D341Med (cell line): ENCODE results near the gene TIE1.

Experiments used
- DNase-seq: peaks from one replicate; pipeline ENCODE4 v3.0.0; 2012; ENCODE audit warnings: low spot score

TIE1 gene

GRCh38 chr1:43312663-43313515 lies 12.1 kb downstream of the TIE1 start:
- DNase-seq = no peak

DNA sequence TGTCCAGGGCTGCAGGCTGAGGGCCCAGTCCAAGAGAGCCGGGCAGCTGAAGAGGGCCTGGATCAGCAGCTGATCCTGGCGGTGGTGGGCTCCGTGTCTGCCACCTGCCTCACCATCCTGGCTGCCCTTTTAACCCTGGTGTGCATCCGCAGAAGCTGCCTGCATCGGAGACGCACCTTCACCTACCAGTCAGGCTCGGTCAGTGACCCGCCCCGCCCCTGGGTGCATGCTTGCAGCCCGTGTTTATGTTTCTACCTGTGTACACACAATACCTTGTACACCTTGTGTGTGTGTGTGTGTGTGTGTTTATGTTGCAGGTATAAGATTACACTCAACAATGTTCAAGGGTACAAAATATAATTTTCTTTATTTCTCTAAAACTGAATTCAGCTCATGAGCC lies 13.0 kb downstream of the TIE1 start:
- DNase-seq = no peak

GRCh38 chr1:43314233-43314632 lies 13.5 kb downstream of the TIE1 start:
- no peak for DNase-seq

DNA sequence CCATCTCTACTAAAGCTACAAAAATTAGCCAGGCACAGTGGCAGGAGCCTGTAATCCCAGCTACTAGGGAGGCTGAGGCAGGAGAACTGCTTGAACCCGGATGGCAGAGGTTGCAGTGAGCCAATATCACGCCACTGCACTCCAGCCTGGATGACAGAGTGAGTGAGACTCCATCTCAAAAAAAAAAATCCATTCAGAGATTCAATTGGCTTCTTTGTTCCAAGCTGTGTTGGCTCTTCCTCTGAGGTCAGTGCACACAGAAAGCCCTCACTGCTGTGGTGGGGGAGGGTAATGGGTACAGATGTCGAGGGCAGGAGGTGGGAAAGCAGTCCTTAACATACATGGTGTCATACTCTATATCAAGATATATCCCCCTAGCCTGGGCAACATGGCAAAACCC lies 14.7 kb downstream of the TIE1 start:
- DNase-seq = no peak

DNA sequence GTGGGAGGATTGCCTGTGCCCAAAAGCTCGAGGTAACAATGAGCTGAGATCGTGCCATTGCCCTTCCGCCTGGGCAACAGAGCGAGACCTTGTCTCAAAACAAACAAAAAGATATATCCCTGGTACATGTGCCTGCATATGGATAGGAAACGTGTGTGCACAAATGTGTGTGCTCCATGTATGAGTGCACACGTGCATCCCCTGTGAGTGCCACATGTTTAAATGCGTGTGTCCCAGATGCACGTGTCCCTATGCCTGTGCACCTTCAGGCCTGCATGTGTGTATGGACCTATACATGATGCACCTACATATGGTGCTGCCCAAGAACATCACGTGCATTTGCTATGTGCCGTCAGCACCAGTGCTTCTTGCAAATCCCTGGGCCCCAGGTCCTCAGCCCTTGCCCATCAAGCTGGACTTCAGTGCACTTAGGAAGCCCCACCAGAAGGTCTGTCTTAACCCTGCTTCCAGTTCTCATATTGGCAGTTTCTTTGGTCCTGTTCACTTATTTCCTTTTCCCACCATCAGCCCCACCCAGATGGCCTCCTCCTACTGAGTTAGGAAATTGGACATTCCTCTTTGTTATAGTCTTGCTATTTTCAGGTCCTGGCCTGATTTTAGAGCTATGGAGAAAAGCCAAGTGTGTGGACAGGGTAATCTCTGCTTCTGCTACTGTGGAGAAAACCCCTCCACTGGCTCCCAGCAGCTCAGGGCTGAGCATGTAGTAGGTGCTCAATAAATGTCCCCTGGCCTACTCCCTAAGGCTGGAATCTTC lies 15.4 kb downstream of the TIE1 start:
- DNase-seq = no peak

DNA sequence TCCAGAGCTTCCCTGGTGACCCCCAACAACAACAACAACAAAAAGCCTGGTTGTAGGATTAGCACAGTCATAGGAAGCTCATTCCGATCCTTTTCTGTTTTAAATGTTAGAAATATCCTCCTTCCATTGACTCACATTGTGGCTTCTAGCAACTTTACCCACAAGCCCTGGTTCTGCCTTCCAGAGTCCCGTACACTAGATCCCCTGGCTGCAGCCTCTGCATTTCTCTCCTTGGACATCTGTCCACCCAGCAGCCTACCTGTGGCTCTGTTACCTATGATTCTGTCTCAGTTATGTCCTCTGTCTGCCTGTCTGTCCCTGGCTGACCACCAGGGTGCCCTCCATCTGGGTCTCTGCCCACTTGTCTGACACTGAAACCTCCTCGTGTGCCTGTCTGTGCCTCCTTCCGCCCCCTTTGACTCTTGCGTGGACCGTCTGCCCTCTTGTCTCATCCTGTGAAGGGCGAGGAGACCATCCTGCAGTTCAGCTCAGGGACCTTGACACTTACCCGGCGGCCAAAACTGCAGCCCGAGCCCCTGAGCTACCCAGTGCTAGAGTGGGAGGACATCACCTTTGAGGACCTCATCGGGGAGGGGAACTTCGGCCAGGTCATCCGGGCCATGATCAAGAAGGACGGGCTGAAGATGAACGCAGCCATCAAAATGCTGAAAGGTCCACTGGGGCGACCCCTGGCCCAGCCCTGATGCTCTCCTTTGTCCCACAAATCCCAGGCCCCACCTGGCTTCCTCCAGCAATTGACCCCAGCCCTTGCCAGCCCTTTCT lies 16.1 kb downstream of the TIE1 start:
- no peak for DNase-seq

DNA sequence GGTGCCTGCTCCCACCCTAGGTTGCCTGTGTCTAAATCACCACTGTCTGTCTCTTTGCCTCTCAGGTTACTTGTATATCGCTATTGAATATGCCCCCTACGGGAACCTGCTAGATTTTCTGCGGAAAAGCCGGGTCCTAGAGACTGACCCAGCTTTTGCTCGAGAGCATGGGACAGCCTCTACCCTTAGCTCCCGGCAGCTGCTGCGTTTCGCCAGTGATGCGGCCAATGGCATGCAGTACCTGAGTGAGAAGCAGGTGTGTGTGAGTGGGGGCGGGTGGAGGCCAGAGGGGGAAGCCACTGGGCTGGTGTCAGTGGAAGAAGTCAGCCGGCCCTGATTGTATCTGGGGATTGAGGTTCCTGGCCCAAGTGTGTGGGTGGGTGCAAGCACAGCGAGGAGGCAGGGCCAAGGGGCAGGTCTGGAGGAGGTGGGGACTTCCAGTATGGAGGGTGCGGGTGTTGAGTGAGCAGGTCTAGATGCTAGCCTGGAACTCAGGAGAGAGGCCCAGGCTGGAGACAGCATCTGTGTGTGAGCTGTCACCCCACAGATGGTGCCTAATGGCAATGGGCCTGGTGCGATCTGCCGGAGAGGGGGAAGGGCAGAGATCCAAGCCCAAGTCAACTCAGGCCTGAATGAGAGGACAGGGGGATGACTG lies 17.2 kb downstream of the TIE1 start:
- no peak for DNase-seq

- DNase-seq = no peak
These were observed 18.0 kb downstream of the TIE1 start for GRCh38 chr1:43318831-43319230.

- DNase-seq = no peak
These were observed 18.5 kb downstream of the TIE1 start for GRCh38 chr1:43319288-43319687.

GRCh38 chr1:43319766-43320165 lies 19.0 kb downstream of the TIE1 start:
- no peak for DNase-seq

- DNase-seq = no peak
These were observed 20.6 kb downstream of the TIE1 start for GRCh38 chr1:43321331-43321891.

GRCh38 chr1:43322506-43322905 lies 21.7 kb downstream of the TIE1 start:
- DNase-seq = no peak

DNA sequence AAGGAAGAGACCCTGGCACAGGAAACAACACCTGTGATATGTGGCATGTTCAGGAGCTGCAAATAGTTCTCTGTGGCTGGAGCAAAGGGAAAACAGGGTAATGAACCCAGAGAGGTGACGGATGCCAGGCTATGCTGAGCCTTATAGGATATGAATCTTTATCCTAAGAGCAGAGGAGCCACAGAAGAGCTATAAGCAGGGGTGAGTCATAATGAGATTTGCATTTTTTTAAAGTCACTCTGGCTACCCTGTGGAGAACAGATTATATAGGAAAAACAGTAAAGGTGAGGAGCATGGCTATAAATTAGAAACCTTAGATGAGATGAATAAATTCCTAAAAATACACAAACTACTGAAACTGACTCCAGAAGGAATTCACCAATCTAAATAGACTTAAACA lies 24.0 kb downstream of the TIE1 start:
- DNase-seq = no peak

- no peak for DNase-seq
These were observed 24.6 kb downstream of the TIE1 start for GRCh38 chr1:43325381-43325780.

- no peak for DNase-seq
These were observed 26.9 kb downstream of the TIE1 start for GRCh38 chr1:43327549-43328292.

DNA sequence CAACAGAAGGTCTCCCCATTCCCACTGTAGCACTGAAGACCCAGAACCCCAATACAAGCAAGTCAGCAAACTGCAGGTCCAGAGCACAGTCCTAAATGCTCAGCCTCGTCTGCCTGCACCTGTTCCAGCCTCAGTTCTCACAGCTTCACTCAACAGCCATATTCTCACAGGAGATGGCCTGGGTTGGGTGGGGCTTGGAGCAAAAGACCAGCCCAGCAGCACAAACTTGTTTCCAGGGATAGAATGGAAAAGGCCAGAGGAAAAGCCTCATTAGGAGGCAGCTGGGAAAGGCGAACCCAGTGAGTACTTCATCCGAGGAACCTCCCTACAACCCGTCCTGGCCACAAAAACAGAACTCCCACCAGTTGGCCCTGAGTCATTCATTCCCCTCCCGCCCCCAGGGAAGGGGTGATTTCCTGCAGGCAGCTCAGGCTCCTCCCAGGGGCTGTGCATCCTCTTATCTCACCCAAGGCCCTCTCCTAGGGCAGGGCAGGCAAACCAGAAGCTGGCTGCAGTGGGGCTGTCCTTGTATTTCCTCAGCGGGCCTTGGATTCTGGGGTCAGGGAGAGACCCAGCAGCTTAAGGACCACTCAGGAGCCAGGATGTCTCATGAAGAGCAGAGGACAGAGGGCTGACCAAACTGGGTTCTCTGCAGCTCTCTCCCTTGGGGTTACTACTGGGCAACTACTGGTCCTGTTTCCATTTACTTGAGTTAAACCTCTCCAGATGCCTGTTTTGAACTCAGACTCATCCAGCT lies 29.4 kb downstream of the TIE1 start:
- no peak for DNase-seq

GRCh38 chr1:43331688-43332087 lies 30.9 kb downstream of the TIE1 start:
- DNase-seq = no peak

DNA sequence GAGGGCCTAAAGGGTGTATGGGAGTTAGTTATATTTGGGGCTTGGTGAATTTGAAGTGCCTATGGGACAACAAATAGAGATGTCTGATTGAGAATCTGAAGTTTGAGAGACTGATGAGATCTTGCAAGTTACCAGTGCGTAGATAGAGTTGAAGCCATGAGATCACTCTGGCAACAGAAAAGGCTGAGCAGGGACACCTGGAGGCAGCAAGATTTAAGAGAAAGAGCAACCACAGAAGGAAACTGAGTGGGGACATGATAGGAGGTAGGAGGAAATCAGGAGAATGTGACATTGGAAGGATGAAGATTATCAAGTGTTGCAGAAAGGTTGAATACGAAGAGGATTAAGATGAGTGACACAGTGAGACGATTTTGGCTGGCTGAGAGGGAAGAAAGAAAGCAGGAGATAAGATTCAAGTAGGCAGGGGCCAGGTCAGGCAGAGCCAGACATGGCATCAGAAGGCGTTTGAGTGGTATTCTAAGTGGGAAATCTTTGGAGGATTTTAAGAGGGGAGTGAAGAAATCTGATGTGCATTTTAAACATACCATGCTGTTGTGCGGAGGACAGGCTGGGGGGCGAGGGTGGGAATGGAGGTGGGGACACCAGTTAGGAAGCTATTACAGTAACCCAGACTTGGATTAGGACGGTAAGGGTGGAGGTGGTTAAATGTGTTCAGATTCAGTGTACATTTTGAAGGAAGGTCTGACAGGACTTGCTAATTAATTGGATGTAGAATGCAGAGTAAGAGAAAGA lies 33.8 kb downstream of the TIE1 start:
- no peak for DNase-seq

DNA sequence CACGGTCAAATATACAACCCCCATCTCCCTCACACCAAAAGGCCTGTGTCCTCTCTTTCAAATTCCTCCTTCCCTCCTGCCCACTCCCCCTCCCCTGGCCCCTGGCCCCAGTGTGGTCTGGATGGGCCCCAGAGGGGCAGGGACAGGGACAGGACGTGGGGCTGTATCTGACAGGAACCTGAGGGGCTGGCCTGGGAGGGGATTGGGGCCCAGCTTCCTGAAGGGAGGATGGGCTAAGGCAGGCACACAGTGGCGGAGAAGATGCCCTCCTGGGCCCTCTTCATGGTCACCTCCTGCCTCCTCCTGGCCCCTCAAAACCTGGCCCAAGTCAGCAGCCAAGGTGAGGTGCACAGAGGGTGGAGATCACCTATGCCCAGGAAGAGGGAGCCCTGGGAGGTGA lies 36.8 kb downstream of the TIE1 start, which contains the start of gene MPL:
Gene MPL (plus strand): TSS at position 231 of the 400 bp plus-strand sequence. CDS start 31 bp downstream, at position 262.
- no peak for DNase-seq
